DMS 273 treated with DMSO at 0.1 percent for 48 hours (cell line): ENCODE results near the gene ADGRE1.

ENCODE experiments used
- DNase-seq: peaks from one replicate; lab custom pipeline; 2025; lab: John Stamatoyannopoulos, UW

Gene ADGRE1

GRCh38 chr19:6875218-6875617 lies 12.2 kb upstream of the ADGRE1 start:
- DNase-seq = no peak

GRCh38 chr19:6876748-6877147 lies 10.6 kb upstream of the ADGRE1 start:
- no peak for DNase-seq

DNA sequence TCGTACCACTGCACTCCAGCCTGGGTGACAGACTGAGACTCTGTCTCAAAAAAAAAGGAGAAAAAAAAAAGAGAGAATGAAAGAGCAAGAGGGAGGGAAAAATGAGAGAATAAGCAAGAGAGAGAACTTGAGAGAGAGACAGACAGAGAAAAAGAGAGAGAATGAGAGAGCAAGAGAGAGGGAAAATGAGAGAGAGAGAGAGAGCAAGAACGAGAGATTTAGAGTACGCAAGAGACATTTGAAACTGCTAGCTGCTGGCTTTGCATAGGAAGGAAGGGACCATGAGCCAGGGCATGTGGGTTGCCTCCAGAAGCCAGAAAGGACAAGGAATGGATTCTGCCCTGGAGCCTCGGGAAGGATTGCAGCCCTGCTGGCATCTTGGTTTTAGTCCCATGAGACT lies 9.6 kb upstream of the ADGRE1 start:
- no peak for DNase-seq

DNA sequence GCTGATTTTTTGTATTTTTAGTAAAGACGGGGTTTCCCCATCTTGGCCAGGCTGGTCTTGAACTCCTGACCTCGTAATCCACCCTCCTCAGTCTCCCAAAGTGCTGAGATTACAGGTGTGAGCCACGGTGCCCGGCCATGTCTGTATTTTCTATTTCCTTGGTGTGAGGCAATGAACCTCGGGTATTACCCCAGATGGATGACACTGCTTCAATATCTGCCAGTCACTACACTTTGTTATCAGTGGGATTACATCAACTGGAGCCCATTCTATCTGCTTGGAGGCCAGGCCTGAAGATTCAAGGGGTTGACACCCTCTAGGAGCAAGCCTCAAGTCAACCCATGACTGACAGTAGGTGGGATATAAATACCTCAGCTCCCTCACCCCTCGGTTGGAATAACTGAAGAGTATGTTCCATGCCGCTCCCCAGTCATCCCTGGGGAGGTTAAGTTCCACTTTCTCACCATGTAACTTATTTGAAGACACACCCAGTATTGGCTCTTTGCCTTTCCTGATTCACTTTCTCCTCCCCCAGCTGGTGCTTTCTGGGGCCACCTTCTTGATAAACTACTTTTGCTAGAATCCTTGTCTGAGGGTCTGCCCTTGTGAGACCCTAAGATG lies 992 bp upstream of the ADGRE1 start:
- no peak for DNase-seq

DNA sequence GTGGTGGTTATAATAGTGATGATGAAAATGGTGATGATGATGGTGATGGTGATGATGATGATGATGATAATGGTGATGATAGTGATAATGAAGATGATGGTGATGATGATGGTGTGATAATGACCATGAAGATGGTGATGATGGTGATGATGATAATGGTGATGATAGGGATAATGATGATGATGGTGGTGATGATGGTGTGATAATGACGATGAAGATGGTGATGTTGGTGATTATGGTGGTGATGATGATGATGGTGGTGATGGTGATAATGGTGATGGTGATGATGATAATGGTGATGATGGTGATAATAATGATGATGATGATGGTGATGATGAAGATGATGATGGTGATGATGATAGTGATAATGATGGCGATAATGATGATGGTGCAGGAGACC lies 1.6 kb downstream of the ADGRE1 start:
- no peak for DNase-seq

- DNase-seq = no peak
Observed at GRCh38 chr19:6890401-6890913, 3.1 kb downstream of the ADGRE1 start.

DNA sequence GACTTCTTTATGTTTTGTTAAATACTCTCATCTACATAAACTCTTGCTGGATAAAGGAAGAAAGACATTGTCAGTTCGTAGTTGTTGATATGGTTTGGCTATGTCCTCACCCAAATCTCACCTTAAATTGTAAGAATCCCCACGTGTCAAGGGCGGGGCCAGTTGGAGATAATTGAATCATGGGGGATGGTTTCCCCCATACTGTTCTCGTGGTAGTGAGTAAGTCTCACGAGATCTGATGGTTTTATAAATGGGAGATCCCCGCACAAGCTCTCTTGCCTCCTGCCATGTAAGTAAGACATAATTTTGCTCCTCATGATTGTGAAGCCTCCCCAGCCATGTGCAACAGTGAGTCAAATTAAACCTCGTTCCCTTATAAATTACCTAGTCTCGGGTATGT lies 3.6 kb downstream of the ADGRE1 start:
- DNase-seq = no peak

- DNase-seq = no peak
Observed at GRCh38 chr19:6891761-6892385, 4.5 kb downstream of the ADGRE1 start.

DNA sequence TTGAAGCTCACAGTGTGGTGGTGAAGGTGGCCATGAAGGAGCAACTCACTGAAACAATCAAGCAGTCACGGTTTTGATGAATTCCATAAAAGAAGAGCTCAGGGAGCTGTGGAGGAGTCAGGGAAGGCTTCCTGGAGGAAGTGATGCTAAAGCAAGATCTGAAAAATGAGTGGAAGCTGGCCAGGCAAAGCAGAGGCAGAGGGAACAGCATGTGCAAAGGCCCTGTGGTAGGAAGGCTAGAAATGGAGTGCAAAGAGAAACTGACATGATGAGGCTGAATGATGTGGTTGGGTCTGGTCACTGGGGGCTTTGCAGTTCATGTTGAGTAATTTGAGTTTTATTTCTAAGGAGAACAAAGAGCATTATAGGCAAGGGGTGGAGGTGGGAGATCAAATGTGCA lies 6.9 kb downstream of the ADGRE1 start:
- no peak for DNase-seq

DNA sequence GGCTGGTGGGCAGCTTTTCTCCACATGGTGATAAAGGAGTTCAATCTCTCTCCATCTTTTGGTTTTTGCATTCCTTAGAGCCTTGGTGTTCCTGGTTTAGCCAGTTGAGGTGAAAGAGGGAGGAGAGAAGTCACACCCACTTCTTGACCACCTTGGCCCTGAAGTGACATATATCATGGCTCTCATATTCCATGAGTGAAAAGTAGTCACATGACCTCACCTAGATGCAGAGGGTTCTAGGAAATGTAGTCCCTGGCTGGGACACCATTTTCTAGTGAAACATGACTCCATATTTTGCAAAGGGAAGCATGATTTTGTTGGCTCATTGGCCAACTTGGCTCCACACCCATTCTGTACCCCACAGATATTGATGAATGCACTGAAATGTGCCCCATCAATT lies 16.1 kb downstream of the ADGRE1 start:
- DNase-seq = no peak

DNA sequence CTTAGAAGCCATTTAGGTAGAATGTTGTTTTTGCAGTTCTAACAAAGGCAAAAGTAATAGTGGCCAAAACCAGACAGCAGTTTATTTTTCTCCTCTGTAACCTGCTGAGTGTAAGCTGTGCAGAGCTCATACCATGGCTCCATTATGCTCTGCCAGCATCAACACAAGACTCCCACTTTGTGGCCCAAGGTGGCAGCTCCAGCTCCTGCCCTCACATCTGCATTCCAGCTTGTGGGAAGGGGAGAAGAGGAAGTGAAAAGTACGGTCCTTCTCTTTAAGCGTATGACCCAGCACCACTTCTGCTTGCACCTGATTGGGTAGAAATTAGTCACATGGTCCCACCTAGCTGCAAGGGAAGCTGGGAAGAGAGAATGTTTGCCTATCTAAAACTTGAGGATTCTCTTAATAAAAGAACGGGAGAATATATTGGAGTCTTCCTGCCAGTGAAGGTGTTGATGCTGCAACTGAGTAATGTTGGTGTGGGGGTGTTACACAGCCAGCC lies 19.2 kb downstream of the ADGRE1 start:
- DNase-seq = no peak

DNA sequence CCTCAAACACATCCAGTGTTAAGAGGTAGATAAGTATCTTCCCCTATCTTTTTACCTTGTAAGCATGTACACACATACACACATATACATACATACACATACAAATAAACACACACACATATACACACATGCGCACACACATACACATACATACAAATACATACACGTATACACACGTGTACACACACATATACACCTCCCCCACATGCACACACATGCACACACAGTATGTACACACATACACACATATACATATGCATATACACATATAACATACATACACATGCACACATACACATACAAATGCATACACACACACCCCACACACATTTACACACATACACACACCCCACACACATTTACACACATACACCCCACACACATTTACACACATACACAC lies 24.1 kb downstream of the ADGRE1 start:
- no peak for DNase-seq

DNA sequence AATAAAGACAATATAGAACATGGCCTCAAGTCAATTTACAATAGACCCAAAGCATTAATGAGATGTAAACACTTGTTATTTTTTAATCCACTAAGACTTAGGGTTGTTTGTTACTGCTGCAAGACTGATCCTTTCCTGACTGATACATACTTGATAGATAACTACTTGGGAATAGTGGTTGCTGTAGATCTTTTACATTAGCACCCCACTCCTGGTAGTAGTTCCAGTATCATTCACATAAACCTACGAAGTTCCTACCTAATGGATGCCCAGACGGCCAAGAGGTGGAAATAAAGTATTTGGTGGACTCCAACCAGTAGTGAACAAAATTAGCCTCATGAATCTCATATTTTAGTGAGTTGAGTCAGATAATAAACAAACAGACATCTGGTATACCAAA lies 26.9 kb downstream of the ADGRE1 start:
- DNase-seq = no peak

GRCh38 chr19:6916952-6917351 lies 29.6 kb downstream of the ADGRE1 start:
- DNase-seq = no peak

- no peak for DNase-seq
Observed at GRCh38 chr19:6925386-6925785, 38.0 kb downstream of the ADGRE1 start.

DNA sequence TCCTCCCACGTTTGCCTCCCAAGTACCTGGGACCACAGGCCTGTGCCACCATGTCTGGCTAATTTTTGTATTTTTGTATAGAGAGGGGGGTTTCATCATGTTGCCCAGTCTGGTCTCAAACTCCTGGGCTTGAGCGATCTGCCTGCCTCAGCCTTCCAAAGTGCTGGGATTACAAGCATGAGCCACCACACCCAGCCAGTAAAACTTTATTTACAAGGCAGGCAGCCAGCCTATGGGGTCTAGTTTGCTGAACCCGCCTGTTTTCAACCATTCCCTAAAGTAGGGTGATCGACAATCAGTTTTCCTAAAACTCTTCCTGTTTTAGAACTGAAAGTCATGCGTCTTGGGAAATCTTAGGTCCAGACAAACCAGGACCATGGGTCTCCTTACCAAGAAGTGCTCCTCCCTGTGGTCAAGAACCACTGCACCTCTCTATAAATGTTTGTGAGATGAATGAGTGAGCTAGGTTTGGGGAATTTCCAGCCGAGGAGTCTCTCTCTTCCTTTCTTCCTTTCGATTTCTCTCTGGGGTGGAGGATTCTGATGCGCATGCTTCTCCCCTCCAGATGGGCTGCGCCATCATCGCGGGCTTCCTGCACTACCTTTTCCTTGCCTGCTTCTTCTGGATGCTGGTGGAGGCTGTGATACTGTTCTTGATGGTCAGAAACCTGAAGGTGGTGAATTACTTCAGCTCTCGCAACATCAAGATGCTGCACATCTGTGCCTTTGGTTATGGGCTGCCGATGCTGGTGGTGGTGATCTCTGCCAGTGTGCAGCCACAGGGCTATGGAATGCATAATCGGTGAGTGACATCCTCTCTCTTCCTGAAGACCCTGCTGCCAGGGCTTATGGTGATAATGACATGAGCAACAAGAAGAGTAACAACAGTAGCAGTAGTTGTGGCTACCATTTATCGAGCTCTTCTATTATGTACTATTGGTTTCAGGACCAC lies 38.7 kb downstream of the ADGRE1 start:
- DNase-seq = no peak

DNA sequence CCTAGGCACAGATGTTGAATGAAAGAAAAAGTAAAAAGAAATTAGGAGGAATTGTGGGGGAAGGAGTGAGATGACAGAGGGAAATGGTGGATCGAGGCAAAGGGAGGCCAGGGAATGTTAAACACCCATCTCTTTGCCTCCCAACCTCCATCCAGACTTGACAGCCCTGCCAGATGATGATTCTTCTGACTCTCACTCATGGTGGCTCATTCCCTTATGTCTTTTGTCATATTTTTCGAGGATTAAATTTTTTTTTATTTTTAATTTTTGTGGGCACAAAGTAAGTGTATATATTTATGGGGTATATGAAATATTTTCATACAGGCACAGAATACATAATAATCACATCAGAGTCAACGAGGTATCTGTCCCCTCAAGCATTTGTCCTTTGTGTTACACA lies 42.8 kb downstream of the ADGRE1 start:
- no peak for DNase-seq

DNA sequence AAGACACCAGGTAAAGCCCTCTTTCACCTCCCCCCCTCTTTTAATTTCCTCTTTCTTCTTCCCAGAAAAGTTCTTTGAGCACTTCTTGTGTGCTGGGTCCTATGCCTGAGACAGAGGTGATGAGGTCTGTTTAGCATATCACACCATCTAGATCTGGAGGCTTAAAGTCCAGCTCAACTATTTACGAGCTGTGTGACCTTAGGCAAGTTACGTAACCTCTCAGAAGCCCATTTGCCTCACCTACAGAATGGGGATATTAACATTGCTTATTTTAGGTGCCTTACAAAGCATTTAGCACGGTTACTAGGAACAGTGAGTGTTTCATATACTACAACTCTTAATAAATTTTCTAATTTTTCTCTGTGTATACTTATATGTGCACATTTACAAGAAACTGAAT lies 47.7 kb downstream of the ADGRE1 start:
- no peak for DNase-seq

GRCh38 chr19:6935618-6936017 lies 48.2 kb downstream of the ADGRE1 start:
- no peak for DNase-seq

GRCh38 chr19:6945733-6946132 lies 58.4 kb downstream of the ADGRE1 start:
- no peak for DNase-seq

GRCh38 chr19:6947745-6948144 lies 60.4 kb downstream of the ADGRE1 start:
- no peak for DNase-seq

- DNase-seq = no peak
Observed at GRCh38 chr19:6948884-6949283, 61.5 kb downstream of the ADGRE1 start.

DNA sequence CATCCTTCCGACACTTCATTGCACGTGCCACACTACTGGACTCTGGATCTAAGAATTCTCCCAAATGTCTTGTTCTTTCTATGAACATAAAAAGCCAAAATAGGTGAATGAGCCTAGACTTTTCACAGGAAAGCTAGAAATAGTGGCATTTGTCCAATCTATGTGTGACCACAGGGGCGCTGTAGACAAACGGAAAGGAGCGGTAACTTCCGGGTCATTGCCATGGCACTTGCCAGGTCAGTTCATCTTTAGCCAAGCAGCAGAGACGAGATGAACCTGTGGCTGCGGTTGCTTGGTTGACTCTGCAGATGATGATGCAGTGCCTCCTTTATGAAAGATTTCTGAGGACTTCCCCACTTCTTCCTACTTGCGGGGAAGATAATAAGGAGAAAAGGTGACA lies 65.6 kb downstream of the ADGRE1 start:
- no peak for DNase-seq
